Motor neuron (in vitro differentiated cells): ENCODE data around the gene EVA1B. TPM values are rescaled to one million over a fixed set of nuclear protein-coding genes. Genes with fewer than 3 reads are reported as not detected.

ENCODE experiments used
- ATAC-seq, 8 experiments: fragments of 200-7000 bp; cut with Tn5 transposase; replicated peaks in 6 of 8; 2 replicates each; pipeline ENCODE4 v1.8.0; 2021; ENCODE audit warnings: mild to moderate bottlenecking in 8 of 8, moderate library complexity in 8 of 8
- H3K27ac ChIP-seq, 2 donors: fragments of 250-450 bp; sonication (Bioruptor Pico); 2 replicates each; pipeline ENCODE4 v1.9.0; 2021; ENCODE audit warnings: antibody characterized with exemption in 2 of 2, mild to moderate bottlenecking in 2 of 2, moderate library complexity in 1 of 2
- H3K4me1 ChIP-seq, 2 donors: fragments of 250-450 bp; sonication (Bioruptor Pico); replicated peaks in 1 of 2; 2 replicates each; pipeline ENCODE4 v1.6.1; 2021; ENCODE audit warnings: antibody characterized with exemption in 2 of 2, mild to moderate bottlenecking in 2 of 2, moderate library complexity in 1 of 2
- H3K4me3 ChIP-seq, 5 donors: fragments of 250-450 bp; sonication (Bioruptor Pico); 2 replicates each; pipeline ENCODE4 v1.9.0; 2021; ENCODE audit warnings: antibody characterized with exemption in 5 of 5, mild to moderate bottlenecking in 5 of 5, moderate library complexity in 4 of 5
- WGBS, 10 experiments: fragments of 450-650 bp; shearing (Covaris generic); methylation state at CpG; one replicate each; pipeline ENCODE4 v1.0.0; 2022; 5-methylcytosine and 5-hydroxymethylcytosine counted together
- in situ Hi-C, 9 experiments: fragments of 400-800 bp; cut with MboI; loops; one replicate each; pipeline ENCODE4 v1.15.0; 2021; ENCODE audit warnings: low sequenced_read_pairs in 9 of 9, low pct_unique_long_range_greater_than_20kb in 2 of 9; ENCODE audit not compliant: unreplicated experiment in 9 of 9
- total RNA-seq, 8 experiments: library from RNA; unstranded; fragments of 300-600 nt; gene quantifications; 2 replicates each; pipeline versions ENCODE4 v1.2.3 to v1.2.4, GENCODE V29; 2022

The EVA1B gene, protein sequence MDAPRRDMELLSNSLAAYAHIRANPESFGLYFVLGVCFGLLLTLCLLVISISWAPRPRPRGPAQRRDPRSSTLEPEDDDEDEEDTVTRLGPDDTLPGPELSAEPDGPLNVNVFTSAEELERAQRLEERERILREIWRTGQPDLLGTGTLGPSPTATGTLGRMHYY
- total RNA-seq: 10 to 100 TPM in 7 of 8 experiments, 1 to 10 TPM in 1; 7.6 to 43.0 (median 12.6) TPM

DNA sequence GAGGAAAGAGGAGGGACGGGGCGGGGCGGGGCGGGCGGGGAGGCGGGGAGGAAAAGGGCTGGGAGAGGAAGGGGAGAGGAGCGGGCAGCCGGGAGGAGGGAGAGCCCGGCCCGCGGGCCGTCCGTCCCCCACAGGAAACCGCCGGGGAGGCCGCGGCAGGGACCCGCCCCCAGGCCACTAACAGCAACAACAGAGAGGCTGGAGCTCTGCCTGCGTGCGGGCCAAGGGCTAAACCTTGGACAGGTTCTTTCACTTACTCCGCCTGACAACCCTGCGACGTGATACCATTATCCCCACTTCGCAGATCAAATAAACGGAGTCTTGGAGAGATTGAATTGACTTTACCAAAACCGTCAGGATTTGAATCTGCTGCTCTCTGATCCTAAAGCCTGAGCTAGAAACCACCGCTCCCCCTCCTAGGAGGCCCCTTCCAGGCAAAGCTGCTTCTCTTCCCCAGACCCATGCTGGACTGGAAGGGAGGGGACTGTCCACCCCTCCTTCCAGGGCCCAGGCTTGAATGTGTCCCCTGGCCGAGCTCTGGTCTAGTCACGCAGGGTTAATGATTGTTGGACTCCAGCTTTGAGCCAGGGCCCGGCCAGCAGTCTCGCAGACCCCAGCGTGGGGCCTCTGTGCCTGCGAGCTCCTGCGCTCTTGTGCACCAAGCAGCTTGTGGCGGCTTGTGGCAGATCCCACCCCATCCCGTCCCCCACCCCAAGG lies at the start of gene EVA1B:
EVA1B (minus strand) TSS at position 10 of the 717 bp plus-strand sequence. CDS start 608 bp downstream, outside the sequence.
- H3K27ac ChIP-seq: peak within 1 kb of the TSS; percentile 3 to 83
- peak within 1 kb of the TSS; percentile 30 to 54 (median 49) for H3K4me3 ChIP-seq
- in situ Hi-C loops: no loop called here
- H3K4me1 ChIP-seq: peaks cover 36 to 39% of the 10 kb centered on the region in 2 donors
- peak in 7 of 8 experiments; percentile 6 to 64 (median 46) for ATAC-seq
- WGBS, 10 experiments: 0 to 30% (median 0%) methylated on average over 1 to 8 of the region's 36 CpGs; no CpG with 5 or more reads in 3 of the 10 experiments

DNA sequence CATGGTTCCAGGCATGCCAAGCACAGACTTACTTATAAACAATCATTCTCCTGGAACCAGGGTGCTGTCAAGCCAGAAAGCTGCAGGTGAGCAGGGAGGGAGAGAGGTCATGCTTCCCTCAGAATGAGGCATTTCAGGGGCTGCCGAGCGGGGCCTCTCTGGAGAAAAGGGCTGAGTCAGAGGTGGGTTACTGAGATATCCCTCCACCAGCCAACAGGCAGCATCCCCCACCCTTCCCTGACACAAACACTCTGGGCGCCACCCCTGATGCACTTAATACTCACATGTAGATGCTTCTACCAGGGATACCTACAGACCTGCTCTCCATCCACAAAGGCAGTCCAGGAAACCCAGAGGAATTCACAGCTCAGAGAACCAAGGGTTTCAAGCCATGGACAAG lies 49.2 kb upstream of the EVA1B start:
- Histone ChIP-seq H3K4me1 (peaks cover 40 to 46% of the 10 kb centered on the region in 2 donors), H3K4me3 (no peak overlapping the region), H3K27ac (peak overlapping the region; percentile 91 to 92)
- in situ Hi-C loops: no loop called here
- ATAC-seq: peak in 4 of 8 experiments; percentile 1 to 7 (median 2)
- 61 to 83% (median 70%) methylated on average over 1 to 3 of the region's 3 CpGs; no CpG with 5 or more reads in 5 of the 10 experiments for WGBS, 10 experiments

DNA sequence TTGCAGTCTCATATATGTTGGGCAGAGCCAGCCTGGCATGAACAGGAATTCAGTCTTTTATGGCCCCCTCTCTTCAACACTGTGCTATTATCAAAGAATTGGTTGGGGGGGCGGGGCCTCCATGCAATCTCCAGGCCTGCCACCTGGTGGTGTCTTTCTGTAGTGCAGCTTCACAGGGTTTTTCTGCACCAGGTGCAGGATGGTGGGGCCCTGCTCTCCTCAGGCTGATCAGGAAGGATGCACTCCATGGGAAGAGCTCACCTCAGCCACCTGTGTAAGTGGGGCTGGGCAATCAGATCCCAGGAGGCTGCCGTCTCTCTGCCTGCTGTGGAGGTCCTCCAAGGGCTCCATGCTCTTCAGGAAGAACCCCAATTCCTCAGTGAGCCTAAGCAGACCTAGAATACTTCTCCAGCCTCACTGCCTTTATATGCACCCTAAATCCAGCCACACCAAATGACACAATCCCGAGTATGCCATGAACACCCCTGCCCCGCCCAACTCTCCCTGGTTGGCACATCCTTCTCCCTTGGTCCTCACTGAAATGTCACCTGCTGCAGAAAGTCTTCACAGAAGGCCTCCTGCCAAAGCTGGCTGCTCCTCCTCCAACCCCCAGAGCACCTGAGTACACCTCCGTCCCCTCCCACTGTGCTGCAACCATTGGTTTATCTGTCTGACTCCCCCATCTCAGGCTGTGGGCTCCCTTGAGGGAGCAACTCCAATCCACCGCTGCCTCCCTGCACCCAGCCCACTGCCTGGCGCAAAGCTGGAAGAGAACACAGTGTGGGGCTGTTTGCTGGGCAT lies 45.8 kb upstream of the EVA1B start:
- ATAC-seq: peak in 3 of 8 experiments; percentile 3 to 64 (median 12)
- Histone ChIP-seq H3K27ac (no peak overlapping the region), H3K4me3 (no peak overlapping the region), H3K4me1 (peaks cover 48 to 54% of the 10 kb centered on the region in 2 donors)
- in situ Hi-C loops: no loop called here
- 0 to 58% (median 44%) methylated on average over 1 to 4 of the region's 7 CpGs; no CpG with 5 or more reads in 6 of the 10 experiments for WGBS, 10 experiments

DNA sequence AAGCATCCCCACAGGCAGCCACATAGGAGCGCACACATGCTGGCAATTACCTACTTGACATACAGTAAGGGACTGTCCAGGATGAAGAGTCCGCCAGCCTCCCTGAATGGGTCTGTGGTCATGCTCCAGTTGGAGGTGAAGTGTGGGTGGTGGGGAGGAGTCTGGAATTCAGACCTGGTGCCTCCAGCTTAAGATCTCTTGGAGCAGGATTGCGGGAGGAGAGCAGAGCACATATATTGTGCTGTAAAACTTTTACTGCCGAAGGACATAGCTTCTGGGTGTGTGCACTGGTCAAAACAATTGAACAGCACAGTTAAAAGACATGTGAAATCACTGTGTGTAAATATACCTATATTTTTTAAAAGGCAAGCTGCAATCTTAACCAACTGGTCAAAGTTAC lies 44.4 kb upstream of the EVA1B start:
- no peak for ATAC-seq
- in situ Hi-C loops: no loop called here

DNA sequence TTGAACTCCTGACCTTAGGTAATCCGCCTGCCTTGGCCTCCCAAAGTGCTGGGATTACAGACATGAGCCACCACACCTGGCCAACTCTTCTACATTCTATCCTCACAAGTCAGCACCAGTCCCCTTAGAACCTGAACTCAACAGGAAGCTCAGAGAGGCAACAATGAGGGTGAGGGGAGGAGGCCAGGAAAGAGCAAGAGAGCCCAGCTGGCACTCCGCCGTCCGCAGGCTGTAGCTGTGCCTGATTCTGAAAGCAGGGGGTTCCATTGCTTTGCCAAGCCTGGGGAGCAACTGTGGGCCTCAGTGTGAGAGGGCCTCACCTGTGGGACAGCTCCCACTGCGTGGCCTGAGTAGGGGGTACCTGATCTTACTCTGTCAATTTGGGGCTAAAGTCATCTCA lies 43.6 kb upstream of the EVA1B start:
- 81 to 100% (median 100%) methylated on average over 1 to 4 of the region's 5 CpGs; no CpG with 5 or more reads in 4 of the 10 experiments for WGBS, 10 experiments
- no peak overlapping the region for H3K27ac ChIP-seq
- ATAC-seq: no peak

More for the DNA sequence above, 44.4 kb upstream of the EVA1B start:
- Histone ChIP-seq H3K27ac (no peak overlapping the region), H3K4me3 (no peak overlapping the region), H3K4me1 (peaks cover 33 to 41% of the 10 kb centered on the region in 2 donors)
- 61 to 100% (median 92%) methylated on average over 1 to 4 of the region's 4 CpGs; no CpG with 5 or more reads in 2 of the 10 experiments for WGBS, 10 experiments

DNA sequence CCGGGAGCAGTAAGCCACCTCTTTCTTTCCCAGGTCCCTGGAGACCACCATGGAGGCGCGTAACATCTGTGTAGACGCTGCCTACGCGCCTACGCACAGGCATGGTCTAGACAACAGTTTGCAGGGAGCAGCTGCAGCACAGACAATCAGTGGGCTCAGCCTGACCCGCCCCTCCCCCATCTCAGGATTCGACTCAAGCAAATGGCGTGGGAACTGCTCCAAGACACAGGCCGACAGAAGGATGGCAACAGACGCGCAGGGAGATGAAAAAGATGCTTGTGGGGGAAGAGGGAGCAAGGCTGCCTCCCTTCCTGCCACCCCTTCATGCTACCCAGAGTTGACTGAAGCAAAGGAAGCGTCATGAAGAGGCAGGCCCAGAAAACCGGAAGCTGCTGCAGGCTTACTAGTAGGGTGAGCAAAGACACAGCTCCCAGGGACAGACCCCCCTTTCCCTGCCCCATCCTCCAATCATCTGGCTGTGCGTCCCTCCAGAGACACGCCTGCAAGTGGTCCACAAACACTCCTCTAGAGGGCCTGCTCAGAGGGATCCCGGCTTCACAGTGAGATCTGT lies 42.7 kb upstream of the EVA1B start:
- in situ Hi-C loops: no loop called here
- H3K27ac ChIP-seq: peak overlapping the region; percentile 66 to 80
- peak overlapping the region in 1 of 5 donors; percentile 3 for H3K4me3 ChIP-seq
- ATAC-seq: peak in 5 of 8 experiments; percentile 83 to 92 (median 86)
- WGBS, 10 experiments: 11 to 87% (median 30%) methylated on average over 3 to 17 of the region's 18 CpGs; no CpG with 5 or more reads in 4 of the 10 experiments
- peaks cover 20 to 25% of the 10 kb centered on the region in 2 donors for H3K4me1 ChIP-seq

More for the DNA sequence above, 43.6 kb upstream of the EVA1B start:
- H3K4me3 ChIP-seq: no peak overlapping the region
- peaks cover 26 to 34% of the 10 kb centered on the region in 2 donors for H3K4me1 ChIP-seq
- in situ Hi-C loops: no loop called here

DNA sequence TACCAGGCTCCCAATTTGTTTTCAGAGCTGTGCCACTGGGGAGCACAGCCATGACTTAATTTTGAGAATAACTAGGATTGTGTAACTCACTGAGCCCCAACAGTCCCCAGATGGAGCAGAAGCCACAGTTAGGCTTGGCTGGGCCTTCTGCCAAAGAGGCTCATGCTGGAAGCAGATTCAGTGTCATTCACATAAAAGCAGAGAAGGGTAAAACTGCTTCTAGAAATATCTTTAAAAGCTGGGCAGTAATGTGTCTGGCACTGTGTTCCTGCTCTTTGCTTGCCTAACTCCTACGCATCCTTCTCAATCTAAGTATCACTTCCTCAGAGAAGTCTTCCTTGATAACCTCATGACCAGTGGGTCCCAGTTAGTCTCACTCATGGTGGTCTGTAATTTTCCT lies 41.9 kb upstream of the EVA1B start:
- ATAC-seq: peak in 2 of 8 experiments; percentile 67 to 76
- Histone ChIP-seq H3K4me3 (no peak overlapping the region), H3K4me1 (peaks cover 20 to 24% of the 10 kb centered on the region in 2 donors), H3K27ac (peak overlapping the region; percentile 66 to 80)
- in situ Hi-C loops: no loop called here
- WGBS, 10 experiments: 33 to 100% (median 88%) methylated on average over 1 of the region's 1 CpG; no CpG with 5 or more reads in 3 of the 10 experiments

DNA sequence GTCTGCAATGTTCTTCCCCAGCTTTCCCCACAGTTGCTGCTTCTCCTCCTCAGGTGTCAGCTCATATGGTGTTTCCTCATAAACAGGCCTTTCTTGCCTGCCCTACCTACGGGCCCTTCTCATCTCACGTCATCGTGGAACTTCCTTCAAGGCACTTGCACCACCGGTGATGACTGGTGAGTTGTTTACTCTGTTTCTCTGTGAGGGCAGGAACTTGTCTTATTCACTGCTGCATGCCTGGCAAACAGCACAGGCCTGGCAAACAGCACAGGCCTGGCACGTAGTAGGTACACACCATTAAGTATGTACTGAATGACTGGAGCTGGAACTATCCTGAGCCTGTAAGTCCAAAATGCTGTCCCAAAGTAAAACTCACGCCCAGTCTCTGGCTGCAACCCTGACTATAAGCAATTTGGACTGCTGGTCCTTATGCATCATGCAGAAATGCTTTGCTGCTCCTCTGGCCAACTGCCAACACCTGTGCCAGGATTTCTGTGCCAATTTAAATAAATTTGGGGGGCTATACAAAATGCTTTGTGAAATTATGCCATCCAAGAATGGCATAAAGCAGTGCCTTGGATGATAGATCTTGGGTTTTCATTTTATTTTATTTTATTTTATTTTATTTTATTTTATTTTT lies 36.6 kb upstream of the EVA1B start:
- ATAC-seq: no peak
- H3K4me3 ChIP-seq: no peak overlapping the region
- 67 to 100% (median 95%) methylated on average over 1 to 6 of the region's 6 CpGs for WGBS, 10 experiments
- H3K4me1 ChIP-seq: peaks cover under 1% of the 10 kb centered on the region in 2 donors
- no peak overlapping the region for H3K27ac ChIP-seq
- in situ Hi-C loops: no loop called here

DNA sequence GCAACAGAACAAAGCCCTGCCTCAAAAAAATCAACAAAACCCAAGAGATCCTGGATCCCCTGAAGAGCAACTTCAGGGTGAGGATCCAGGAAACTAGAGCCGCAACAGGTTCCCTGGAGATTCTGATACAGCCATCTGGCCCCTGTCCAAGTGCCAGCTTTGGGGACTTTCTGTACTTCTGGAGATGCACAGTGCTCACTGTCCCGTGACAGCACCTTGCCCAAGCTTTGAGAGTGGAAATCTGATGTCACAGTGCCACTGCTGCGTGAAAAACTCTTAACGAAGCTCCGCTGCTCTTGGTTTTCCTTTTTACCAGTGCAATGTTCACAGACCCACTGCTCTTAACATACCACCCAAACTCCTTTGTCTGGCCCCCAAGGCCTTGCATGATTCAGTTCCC lies 35.9 kb upstream of the EVA1B start:
- Histone ChIP-seq H3K4me3 (no peak overlapping the region), H3K4me1 (peaks cover 5 to 6% of the 10 kb centered on the region in 2 donors), H3K27ac (no peak overlapping the region)
- ATAC-seq: no peak
- WGBS, 10 experiments: 89 to 100% (median 100%) methylated on average over 1 to 5 of the region's 5 CpGs; no CpG with 5 or more reads in 4 of the 10 experiments
- in situ Hi-C loops: no loop called here

DNA sequence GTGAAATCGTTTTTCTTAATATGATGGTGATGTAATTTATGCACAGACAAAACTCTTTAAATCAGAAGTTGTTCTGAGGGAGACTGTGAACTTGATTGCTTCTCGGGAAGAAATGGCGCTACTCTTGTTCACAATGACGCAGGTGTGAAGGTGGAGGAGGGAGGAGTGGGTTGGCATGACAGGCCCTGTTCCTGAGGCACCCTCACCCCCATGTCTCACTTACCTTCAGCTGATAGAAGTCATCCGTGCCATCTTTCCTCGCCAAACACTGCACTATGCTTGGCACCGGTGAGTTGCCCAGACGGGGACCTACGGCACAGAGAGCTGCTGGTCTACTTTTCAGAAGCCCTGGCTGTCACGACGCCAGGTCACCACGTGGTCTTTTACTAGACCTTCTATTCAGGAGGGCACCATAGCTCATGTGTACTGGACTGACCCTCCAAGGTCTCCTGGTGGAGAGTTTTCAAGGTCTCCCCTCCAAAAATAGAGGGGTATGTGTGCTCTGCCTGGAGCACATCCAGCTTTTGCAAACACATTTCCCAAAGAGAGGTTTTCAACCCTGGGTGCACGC lies 35.2 kb upstream of the EVA1B start:
- no peak for ATAC-seq
- H3K27ac ChIP-seq: no peak overlapping the region
- in situ Hi-C loops: no loop called here
- 70 to 100% (median 90%) methylated on average over 3 to 12 of the region's 13 CpGs; no CpG with 5 or more reads in 2 of the 10 experiments for WGBS, 10 experiments
- H3K4me3 ChIP-seq: no peak overlapping the region
- H3K4me1 ChIP-seq: peaks cover 8 to 12% of the 10 kb centered on the region in 2 donors

DNA sequence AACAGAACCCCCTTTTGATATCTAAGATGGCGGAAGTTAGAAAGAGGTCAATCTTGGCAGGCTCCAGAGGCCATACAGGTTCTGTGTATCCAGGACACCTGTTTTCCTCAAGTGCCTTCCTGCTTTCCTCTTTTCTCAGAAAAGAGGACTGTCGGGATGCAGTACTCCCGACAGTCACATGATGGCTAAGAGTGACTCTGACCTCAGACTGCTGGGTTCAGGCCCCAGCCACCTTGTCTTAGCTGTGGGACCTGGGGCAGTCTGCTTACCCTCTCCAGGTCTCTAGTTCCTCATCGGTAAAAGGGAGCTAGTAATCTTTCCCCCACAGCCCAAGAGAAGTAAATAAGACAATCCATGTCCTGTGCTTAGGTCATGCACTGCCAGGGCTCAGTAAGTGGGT lies 32.4 kb upstream of the EVA1B start:
- in situ Hi-C loops: no loop called here
- H3K4me3 ChIP-seq: no peak overlapping the region
- H3K4me1 ChIP-seq: peaks cover 35 to 40% of the 10 kb centered on the region in 2 donors
- WGBS, 10 experiments: 27 to 100% (median 80%) methylated on average over 1 to 4 of the region's 4 CpGs; no CpG with 5 or more reads in 3 of the 10 experiments
- ATAC-seq: no peak
- H3K27ac ChIP-seq: no peak overlapping the region

DNA sequence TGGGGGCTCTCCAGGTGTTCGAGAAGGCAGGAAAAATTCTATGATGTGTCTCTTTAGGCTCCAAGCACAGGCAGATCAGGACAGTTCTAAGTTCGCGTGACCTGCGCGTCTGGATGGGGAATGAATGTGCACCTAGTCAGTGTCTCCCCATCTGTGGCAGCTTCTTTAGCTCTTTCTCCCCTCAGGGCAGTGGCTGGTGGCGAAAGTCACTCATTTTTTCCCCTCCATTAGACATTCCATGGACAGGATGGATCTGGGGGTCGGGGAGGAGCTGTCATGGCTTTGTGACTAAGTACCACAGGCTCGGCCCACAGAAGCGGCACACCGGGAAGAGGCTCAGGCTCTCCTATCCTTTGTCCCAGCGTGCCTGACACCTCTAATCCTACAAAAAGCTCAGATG lies 31.0 kb upstream of the EVA1B start:
- in situ Hi-C loops: no loop called here
- ATAC-seq: no peak
- Histone ChIP-seq H3K4me3 (no peak overlapping the region), H3K4me1 (peaks cover 35 to 42% of the 10 kb centered on the region in 2 donors), H3K27ac (peak overlapping the region in 1 of 2 donors; percentile 37)
- 50 to 100% (median 78%) methylated on average over 1 to 9 of the region's 11 CpGs; no CpG with 5 or more reads in 3 of the 10 experiments for WGBS, 10 experiments
